Measurements from ENCODE around the gene PLXNA4.

- no peak for TF ChIP-seq POLR2AphosphoS5 (IDR thresholded peaks at IDR 0.05; ENCODE audit: low read depth)
- no peak for TF ChIP-seq CTCF (IDR thresholded peaks at IDR 0.05; ENCODE audit: insufficient read depth, low read length)
- no peak for TF ChIP-seq REST (IDR thresholded peaks at IDR 0.05; ENCODE audit: insufficient replicate concordance, low read depth)
- no peak for TF ChIP-seq GABPA (IDR thresholded peaks at IDR 0.05; ENCODE audit: low read depth)
Measured at GRCh38 chr7:132202541-132202940, 373.7 kb downstream of the PLXNA4 start.
